Upper lobe of right lung (tissue), 1 donor: ENCODE results near the gene PLGRKT. TPM values are rescaled to one million over a fixed set of nuclear protein-coding genes. Genes with fewer than 3 reads are reported as not detected.
A peak's percentile ranks its signal among the peaks of the same experiment; 100 is the strongest.
"Not testable (repeated sequence)": the region's sequence is repeated elsewhere in the genome, so short reads cannot be mapped to it uniquely, and the experiment has no call there.

ENCODE experiments used
- ATAC-seq: fragments of 200-7000 bp; cut with Tn5 transposase; one replicate; pipeline ENCODE4 v1.9.1; 2020; ENCODE audit warnings: mild to moderate bottlenecking, moderate library complexity
- DNase-seq: peaks from one replicate; pipeline ENCODE4 v3.0.0-alpha.2; 2020
- H3K27ac ChIP-seq: fragments of 200-600 bp; one replicate; pipeline ENCODE4 v1.8.0; 2022
- H3K27me3 ChIP-seq: fragments of 200-600 bp; one replicate; pipeline ENCODE4 v1.8.0; 2022; ENCODE audit warnings: mild to moderate bottlenecking
- H3K36me3 ChIP-seq: fragments of 200-600 bp; one replicate; pipeline ENCODE4 v1.8.0; 2022
- H3K4me1 ChIP-seq: fragments of 200-600 bp; one replicate; pipeline ENCODE4 v1.8.0; 2022
- H3K4me3 ChIP-seq: fragments of 200-600 bp; one replicate; pipeline ENCODE4 v1.8.0; 2022; ENCODE audit warnings: mild to moderate bottlenecking
- H3K9me3 ChIP-seq: fragments of 200-600 bp; one replicate; pipeline ENCODE4 v1.8.0; 2022
- intact Hi-C: fragments of 100-400 bp; cut with DNase I; formaldehyde crosslinking; loops from one replicate; pipeline ENCODE4 v1.11.0; 2022
- total RNA-seq: library from RNA; stranded (reverse); fragmentation: NEBNext Ultra II Directional; extraction: Animal tissue kit (Norgen Biotek cat#: 25700); gene quantifications from one replicate; pipeline ENCODE4 v1.2.1, GENCODE V29; 2021
- TF ChIP-seq, protein P1 (sequence below): fragments of 200-600 bp; IDR thresholded peaks from one replicate; pipeline ENCODE4 v1.8.0; 2022; ENCODE audit warnings: antibody characterized with exemption
- donor health status: DM: no; HTN: yes; CAD: no; lungs with severe emphysema.

The PLGRKT gene
- total RNA-seq, 1 donor from 2014 or later: 18.0 TPM

GRCh38 chr9:5326893-5327548 is 110.7 kb downstream of the PLGRKT start:
- peak; percentile 93 for ATAC-seq
- no peak overlapping the region for H3K27ac ChIP-seq
- H3K4me3 ChIP-seq: no peak overlapping the region
- intact Hi-C loops: no loop called here
- no peaks in the 10 kb centered on the region for H3K9me3 ChIP-seq
- no peaks in the 10 kb centered on the region for H3K4me1 ChIP-seq
- TF ChIP-seq, protein P1, sequence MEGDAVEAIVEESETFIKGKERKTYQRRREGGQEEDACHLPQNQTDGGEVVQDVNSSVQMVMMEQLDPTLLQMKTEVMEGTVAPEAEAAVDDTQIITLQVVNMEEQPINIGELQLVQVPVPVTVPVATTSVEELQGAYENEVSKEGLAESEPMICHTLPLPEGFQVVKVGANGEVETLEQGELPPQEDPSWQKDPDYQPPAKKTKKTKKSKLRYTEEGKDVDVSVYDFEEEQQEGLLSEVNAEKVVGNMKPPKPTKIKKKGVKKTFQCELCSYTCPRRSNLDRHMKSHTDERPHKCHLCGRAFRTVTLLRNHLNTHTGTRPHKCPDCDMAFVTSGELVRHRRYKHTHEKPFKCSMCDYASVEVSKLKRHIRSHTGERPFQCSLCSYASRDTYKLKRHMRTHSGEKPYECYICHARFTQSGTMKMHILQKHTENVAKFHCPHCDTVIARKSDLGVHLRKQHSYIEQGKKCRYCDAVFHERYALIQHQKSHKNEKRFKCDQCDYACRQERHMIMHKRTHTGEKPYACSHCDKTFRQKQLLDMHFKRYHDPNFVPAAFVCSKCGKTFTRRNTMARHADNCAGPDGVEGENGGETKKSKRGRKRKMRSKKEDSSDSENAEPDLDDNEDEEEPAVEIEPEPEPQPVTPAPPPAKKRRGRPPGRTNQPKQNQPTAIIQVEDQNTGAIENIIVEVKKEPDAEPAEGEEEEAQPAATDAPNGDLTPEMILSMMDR: peak; percentile 8
- H3K36me3 ChIP-seq: no peaks in the 10 kb centered on the region
- peak; percentile 79 for DNase-seq
- H3K27me3 ChIP-seq: no peaks in the 10 kb centered on the region

DNA sequence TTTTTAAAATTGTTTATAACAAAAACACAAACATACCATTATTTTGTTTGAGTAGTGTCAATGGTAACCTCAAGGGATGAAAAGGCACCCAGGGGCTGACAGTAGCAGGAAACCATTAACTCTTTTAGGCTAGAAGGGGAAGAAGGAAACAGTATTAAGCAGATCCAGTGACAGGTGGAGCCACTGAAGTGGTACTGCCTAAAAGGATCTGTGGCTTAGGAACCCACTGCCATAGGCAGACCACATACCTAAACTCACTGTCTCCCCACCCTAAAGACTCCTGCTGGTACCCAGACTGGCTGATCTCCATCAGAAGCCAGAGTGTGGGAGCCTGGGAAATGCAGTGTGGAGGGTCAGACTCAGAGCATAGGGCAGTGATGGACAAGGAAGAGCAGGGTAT is 111.5 kb downstream of the PLGRKT start:
- H3K9me3 ChIP-seq: no peaks in the 10 kb centered on the region
- H3K27me3 ChIP-seq: no peaks in the 10 kb centered on the region
- TF ChIP-seq, protein P1: no peak
- no peaks in the 10 kb centered on the region for H3K4me1 ChIP-seq
- intact Hi-C loops: no loop called here
- H3K27ac ChIP-seq: no peak overlapping the region
- no peak overlapping the region for H3K4me3 ChIP-seq
- ATAC-seq (no peak), DNase-seq (no peak)
- H3K36me3 ChIP-seq: no peaks in the 10 kb centered on the region

DNA sequence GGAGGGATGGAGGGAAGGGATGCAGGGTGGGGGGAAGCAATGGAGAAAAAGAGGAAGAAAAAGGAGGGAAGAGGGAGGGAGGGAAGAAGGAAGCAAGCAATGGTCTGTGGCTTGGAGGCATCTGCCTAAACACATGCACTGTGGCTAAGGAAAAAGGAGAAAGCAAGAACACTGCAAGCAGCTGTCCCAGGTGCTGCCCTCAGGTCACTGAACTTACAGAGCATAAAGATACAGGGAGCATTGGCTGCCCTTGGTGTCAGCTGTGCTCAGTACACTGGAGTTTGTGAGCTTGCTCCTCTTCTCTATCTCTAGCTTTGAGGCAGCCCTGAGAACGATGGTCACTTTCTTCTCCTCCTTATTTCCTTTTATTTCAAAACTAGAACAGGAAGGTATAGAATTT is 116.1 kb downstream of the PLGRKT start:
- H3K27me3 ChIP-seq, ATAC-seq, H3K36me3 ChIP-seq, H3K4me1 ChIP-seq, H3K4me3 ChIP-seq, intact Hi-C loops, H3K9me3 ChIP-seq, H3K27ac ChIP-seq, DNase-seq: not testable (repeated sequence)

DNA sequence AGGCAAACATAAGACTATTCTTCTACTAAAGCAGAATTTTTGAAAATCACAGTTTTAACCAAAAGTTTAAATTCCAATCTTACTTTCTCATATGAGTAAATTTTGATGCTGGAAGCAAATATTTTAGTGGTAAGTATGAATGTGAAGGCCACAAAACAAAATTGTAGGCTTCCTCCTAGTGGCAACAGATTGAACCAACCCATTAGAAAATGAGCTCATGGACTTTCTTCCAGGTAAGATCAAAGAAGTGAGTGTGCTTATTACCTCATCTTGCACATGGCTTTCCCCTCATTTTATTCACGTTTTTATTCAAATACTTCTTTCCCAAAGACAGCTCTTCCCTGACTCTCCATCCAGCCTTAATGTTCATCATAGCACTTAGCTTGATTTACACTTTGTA is 116.7 kb downstream of the PLGRKT start:
- ATAC-seq (no peak), DNase-seq (no peak)
- Histone ChIP-seq H3K27me3 (no peaks in the 10 kb centered on the region), H3K4me1 (no peaks in the 10 kb centered on the region), H3K4me3 (no peak overlapping the region), H3K36me3 (no peaks in the 10 kb centered on the region), H3K27ac (no peak overlapping the region), H3K9me3 (no peaks in the 10 kb centered on the region)
- intact Hi-C loops: no loop called here
- TF ChIP-seq, protein P1: no peak

DNA sequence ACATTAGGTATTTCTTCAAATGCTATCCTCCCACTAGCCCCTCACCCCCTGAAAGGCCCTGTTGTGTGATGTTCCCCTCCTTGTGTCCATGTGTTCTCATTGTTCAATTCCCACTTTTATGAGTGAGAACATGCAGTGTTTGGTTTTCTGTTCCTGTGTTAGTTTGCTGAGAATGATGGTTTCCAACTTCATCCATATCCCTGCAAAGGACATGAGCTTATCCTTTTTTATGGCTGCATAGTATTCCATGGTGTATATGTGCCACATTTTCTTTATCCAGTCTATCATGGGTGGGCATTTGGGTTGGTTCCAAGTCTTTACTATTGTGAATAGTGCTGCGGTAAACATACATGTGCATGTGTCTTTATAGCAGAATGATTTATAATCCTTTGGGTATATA is 121.3 kb downstream of the PLGRKT start:
- H3K27ac ChIP-seq, DNase-seq, H3K27me3 ChIP-seq, ATAC-seq, H3K9me3 ChIP-seq, H3K4me1 ChIP-seq, intact Hi-C loops, H3K4me3 ChIP-seq, H3K36me3 ChIP-seq: not testable (repeated sequence)

GRCh38 chr9:5315187-5315923 is 122.4 kb downstream of the PLGRKT start:
- no peak overlapping the region for H3K27ac ChIP-seq
- no peak overlapping the region for H3K4me3 ChIP-seq
- TF ChIP-seq, protein P1: no peak
- DNase-seq: no peak
- intact Hi-C loops: no loop called here
- H3K4me1 ChIP-seq: no peaks in the 10 kb centered on the region
- no peaks in the 10 kb centered on the region for H3K36me3 ChIP-seq
- no peaks in the 10 kb centered on the region for H3K27me3 ChIP-seq
- ATAC-seq: no peak
- H3K9me3 ChIP-seq: no peaks in the 10 kb centered on the region
